DMS53 (cell line): ENCODE measurements around the gene GLRB.
"Not testable (repeated sequence)": the region's sequence is repeated elsewhere in the genome, so short reads cannot be mapped to it uniquely, and the experiment has no call there.

Source experiments
- DNase-seq: peaks from one replicate; lab custom pipeline; 2025; lab: John Stamatoyannopoulos, UW

Gene GLRB

DNA sequence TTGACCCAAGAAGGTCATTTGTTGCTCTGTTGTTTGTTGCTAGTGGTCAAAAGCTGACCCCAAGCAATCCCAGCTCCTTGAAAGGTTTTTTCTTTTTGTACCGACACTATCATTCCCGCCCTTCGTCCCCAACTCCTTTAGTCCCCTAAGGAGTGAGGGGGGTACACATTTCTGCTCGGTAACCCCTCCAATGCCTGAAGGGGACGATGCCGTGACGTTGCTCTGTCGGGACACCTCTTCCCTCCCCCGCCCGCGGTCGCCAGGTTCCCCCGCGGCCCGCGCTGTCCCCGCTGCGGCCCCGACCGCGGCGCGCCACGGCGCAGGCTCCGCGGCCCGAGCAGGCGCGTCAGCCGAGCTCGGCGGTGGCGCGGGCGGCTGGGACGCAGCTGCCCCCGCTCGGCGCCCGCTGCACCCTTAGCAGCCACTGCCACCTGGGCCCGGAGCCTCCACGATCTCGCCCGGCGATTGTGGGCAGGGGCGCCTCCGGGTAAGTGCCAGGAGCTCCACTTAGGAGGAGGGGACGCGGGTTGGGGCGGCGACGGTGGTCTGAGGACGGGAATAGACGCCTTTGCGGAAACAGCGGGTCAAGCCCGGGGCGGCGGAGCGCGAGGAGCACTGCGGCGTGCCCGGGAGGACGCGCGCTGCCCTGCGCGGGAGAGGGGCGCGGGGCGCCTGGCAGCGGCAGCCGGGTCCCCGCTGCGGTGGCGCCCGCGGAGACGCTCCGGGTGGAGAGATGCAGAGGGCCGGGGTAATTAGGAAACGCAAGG, at the start of gene GLRB:
TSS of gene GLRB (plus strand) at position 340 of the 767 bp plus-strand sequence. CDS start 1,875 bp downstream, outside the sequence.
- peak; percentile 74 for DNase-seq

DNA sequence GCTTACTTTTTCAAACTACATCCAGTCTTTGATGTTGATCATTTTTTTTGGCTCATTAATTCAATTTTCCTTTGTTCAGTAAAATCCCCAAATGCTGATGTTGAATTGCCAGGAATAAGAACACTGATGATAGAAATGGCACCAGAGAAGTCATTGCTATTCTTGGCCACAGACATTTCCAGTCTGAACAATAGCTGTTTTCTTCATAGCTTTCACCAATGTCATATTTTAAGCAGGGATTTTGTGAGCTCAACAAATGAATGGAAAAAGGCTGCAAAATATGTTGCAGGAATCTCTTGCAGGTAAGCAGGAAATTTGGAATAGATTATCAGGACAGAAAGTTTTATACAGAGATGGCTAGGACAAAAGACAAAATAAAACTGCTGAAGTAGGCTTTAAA, 40.5 kb upstream of the GLRB start:
- DNase-seq = no peak

DNA sequence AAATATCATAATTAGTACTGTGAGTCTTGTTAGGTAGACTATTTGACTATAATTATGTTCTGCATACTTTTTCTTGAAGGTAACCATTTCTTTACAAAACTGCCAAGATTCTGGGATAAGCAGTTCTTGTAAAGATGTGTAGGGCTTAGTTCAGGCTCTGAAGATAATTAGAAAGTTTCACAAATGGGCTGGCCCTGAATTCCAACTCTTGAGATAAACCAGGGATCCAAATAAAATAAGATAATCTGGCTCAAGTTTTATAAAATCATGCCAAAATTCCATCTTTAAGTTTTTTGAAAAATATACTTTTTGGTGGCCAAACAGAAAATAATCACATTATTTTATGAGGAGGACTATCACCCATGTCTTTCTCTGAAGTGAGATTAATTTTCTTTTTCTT, 35.5 kb upstream of the GLRB start:
- no peak for DNase-seq

DNA sequence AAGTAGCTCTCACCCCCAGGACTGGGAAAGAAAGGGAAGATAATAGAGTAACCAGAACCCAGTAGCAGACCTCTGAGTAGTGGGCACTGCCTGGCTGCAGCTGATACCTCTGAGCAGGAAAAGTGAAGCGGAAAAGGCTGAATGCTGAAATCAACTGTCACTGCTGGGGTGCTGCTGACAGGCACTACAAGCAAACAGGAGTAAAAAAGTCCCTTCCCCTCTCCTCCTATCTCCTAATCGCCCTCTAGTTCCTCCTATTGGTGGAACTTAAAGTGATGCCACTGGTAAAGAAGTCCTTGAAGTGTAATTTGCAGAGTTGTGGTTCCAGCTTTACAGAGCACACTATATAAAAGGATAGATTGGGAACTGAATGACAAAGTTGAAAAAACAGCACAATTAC, 32.8 kb upstream of the GLRB start:
- DNase-seq = no peak

DNA sequence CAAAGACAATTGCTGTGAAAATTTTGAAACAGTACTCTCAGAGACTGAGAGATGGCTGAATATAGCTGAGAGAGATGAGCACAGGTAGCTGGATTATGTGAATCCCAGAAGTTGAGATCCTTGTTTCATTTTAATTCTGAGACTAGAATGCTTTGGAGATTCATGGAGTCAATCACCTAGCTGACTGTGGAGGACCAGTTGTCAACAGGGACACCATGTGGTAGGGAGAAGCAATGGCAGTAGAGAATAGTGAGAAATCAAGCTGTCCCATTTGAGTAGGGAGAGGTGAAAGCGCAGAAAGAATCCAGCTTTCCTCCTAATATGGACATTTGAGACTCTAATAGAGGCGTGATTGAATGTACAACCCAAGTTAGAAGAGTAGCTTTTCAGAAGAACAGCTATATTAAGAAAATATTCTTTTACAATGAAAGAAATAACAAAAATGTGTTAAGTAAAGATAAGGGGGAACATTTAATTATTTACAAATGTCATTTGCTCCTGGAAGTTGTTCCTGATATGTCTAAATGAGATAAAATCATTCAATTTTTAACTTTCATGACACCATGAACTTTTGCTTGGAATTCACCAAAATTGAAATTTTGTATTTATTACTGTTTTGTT, 30.3 kb upstream of the GLRB start:
- peak; percentile 73 for DNase-seq

DNA sequence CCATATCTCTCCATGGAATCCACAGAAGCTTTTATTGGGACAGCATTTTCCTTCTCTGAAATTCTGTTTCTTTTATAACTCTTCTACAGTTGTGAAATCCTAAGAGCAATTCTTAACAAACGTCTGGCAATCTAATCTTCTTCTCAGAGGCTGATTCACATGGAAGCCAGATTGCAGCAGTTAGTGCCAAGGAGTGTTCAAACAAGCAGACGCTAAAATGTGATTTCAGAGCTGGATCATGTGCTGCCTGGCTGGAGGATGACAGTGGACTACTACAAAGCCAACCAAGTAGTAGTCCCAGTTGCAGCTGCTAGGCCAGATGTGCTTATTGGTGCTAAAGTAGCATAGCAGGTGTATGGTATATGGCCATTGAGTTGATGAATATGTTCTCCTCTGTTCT, 27.7 kb upstream of the GLRB start:
- DNase-seq = no peak

DNA sequence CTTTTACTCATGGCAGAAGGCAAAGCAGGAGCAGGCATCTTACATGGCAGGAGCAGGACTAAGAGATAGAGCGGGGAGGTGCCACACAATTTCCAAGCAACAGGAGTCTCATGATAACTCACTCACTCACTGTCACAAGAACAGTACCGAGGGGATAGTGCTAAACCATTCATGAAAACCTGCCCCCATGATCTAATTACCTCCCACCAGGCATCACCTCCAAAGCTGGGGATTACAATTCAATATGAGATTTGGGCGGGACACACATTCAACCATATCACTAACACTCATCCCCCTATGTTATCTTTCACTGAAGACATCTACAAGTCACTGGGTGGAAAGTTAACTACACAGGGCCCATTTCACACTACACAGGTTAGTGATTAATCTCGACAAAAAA, 25.4 kb upstream of the GLRB start:
- no peak for DNase-seq

DNA sequence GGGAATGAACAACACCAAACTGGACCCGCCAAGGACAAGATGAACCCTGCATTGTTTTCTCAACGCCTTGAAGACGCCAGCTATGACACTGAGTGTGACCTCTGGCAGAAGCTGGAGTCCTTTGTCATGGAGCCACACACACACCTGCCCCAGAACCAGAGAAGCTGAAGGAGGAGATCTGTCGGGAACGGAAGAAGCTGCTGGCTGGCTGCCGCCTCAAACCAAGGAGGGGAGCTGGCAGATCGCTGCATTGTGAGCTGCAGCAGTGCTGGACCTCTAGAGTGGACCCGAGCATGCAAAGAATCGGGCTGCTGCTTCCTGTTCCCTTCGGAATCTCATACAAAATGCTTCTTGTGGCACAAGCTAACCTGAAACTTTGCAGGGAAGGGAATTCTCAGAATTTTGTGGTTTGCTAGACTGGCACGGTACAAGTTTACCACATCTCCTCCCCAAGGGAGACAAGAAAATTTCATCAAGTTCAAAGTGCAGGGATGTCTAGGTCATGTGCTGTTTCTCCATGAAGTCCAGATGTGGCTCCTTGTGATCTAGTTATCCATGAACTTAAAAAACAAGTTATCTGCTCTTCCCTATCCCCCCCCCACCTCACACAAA, 23.4 kb upstream of the GLRB start:
- DNase-seq = no peak

DNA sequence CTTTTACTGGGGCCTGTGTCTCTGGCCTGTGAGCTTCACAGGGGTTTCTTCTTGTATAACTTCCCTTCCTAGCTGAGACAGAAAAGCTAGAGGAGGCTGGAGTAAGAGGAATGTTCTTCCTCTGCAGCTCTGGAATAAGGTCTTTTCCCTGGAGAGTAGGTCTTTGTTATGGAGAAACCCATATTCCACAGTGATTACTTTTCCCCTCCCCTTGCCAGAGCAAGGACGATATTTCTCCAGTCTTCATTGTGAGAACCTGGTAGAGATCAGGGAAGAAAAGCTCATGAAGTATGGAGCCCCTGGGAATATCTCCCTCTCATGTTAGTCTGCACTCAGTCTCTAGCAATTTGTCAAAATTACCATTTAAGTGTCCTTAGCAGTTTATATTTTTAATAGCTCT, 18.7 kb upstream of the GLRB start:
- DNase-seq = no peak

DNA sequence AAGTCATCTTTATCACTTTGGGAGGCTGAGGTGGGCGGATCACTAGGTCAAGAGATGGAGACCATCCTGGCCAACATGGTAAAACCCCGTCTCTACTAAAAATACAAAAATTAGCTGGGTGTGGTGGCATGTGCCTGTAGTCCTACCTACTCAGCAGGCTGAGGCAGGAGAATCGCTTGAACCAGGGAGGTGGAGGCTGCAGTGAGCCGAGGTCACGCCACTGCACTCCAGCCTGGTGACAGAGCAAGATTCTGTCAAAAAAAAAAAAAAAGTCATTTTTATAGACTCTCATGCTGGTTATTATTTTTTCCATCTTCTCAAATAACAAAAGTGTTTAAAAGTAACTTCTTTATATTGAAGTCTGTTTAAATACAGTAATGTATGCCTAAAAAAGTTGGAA, 17.1 kb upstream of the GLRB start:
- not testable (repeated sequence) for DNase-seq

DNA sequence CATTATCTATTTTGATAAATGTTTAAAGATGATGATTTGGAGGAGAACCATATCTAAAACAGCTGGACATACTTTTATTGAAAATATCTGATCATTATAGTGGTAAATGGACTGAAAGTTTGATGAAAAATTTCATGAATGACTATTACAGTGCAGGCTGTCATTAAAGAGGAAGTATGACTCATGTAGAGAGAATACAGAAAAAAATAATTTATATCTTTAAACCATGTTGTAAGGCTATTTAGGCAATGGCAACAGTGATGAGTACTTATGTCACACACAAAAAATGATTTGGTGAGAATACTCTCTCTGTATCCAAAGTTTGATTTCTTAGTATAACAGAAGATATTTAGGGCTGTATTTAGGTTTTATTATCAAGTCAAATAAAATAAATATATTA, 3.9 kb upstream of the GLRB start:
- DNase-seq = peak; percentile 2

DNA sequence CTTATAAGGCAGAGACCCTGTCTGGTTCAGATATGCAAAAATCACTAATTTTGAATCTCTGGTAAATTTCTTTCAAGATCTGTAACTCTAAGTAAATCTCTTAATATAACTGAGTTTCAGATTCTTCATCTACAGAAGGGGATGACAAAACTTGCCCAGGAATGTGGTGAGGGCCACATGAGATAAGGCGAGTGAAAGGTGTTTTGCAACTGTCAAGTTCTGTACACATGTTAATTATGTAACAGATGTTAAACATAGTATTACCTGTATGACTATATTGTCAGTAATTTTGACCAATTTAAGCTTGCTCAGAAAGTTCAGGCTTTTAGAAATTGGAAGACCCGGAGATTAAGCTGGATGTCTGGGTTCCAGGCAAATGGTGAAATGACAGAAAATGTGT, 549 bp upstream of the GLRB start:
- DNase-seq = no peak

DNA sequence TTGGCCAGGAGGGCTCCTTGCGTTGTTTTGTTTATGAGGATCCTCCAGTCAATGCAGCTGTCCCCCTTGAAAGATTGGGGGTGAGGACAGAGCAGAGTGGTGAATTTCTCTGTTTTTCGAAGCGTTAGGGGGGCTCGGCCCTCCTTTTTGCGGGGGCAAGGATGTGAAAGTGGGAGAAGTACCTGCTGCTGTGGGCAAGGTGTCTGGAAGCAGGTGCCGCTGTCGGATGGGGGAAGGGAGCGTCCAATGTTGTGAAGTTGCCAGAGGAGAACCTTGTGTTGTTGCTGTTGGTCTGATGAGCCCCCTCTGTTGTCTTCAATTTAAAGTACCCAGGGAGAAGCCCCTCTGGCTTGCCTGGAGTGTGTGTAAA, 613 bp downstream of the GLRB start:
- peak; percentile 55 for DNase-seq

DNA sequence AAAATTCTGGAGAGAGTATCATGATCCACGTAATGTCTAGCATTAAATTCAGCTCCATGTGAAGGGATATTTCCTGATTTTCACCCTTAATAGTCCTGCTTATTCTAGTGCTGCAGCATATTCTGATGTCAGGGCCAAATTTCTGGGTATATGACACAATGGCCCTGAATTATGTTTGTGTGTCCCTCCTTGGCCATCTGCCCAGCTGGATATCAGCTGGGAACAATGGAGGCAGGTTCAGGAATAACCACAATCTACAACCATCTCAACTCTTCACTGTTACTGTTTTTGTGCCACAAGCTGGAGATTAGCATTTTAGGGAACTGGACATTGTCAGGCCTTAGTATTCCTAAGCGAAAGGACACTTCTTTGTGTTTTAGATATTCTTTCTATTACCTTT, 3.5 kb downstream of the GLRB start:
- no peak for DNase-seq

DNA sequence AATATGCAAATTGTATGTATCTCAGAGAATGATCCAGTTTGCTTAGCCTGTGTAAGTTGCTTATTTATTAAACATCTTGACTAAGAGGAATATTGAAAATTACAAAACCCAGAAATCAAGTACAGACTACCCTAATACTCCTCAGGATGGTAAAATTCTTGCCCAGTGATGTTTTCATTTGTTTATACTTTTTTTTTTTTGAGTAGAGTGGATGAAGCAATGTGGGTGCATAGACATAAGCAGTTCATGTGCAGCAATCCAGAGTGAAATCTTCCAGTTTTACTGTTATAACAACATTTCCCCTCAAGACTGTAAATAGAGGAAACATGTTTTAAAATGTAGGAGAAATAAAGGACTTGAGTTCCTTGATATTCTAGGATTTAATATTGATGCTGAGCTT, 4.7 kb downstream of the GLRB start:
- no peak for DNase-seq

DNA sequence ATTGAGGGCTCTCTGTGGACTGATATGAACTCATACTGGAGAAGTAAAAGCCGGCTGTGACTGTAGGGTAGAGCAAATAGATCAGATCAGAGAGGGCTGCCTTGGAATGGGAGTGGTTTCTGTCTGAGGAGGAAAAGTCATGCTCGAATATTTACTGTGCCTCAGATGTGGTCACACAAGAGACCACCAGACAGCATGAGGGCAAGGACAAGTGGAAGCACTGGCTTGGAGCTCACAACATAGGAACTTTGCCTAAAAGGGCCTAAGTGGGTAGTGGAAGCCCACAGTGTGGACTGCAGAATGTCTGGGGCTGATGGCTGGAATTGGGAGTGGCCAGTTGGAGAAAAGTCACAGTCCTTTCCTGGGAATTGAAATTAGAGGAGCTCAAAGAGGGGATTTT, 19.8 kb downstream of the GLRB start:
- no peak for DNase-seq

DNA sequence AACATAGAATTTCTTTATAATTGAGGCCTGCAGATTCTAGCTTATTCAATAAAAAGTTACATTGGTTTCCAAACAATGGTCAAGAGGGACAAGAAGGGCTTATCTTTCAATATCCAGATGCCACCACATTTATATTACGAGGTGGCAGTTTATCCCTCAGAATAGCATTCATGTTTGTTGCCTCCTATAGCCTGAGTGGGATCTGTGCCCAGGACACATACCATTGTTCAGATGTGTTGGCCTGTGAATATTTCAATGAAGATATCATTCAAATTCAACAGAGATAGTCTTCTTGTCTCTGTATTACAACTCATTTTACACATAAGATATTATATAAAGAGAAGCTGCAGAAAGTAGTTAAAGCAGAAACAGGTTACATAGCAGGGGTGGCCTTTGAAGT, 20.5 kb downstream of the GLRB start:
- DNase-seq = no peak

DNA sequence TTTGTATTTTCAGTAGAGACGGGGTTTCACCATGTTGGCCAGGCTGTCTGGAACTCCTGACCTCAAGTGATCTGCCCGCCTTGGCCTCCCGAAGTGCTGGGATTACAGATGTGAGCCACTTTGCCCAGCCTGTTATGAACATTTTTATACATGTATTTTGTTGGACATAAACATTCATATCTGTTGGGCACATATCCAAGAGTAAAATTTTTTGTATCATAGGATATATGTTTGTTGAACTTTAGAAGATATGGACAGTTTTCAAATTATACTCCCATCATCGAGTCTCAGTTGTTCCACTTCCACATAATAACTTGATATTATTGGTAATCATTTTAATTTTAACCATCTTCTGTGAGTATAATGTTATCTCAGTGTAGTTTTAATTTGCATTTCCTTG, 23.6 kb downstream of the GLRB start:
- DNase-seq = no peak

DNA sequence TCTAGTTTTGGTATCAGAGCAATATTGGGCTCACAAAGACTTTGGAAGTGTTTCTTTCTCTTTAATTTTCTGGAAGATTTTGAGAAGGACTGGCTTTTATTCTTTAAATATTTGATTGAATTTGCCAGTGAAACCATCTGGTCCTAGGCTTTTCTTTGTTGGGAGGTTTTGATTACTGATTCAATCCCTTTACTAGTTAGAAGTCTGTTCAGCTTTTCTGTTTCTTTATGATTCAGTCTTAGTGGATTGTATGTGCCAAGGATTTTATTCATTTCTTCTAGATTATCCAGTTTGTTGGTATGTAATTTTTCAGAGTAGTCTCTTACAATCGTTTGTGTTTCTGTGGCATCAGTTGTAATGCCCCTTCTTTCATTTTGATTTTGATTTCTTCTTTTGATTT, 28.6 kb downstream of the GLRB start:
- no peak for DNase-seq

DNA sequence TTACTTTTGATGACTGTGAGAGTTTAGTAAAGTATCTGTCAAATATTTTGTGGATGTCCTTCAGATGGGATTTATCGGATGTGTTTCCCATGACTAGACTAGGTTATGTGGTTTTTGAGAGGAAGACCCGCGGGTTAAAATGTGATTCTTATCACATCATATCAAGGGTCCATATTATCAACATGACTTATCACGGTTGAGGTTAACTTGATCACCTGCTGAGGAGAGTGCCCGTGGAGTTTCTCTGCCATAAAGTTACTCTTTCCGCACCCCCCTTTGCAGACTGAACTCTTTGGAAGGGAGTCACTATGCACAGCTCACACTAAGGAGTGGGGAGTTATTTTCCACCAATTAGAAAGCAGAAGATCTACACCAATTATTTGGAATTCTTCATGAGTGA, 38.7 kb downstream of the GLRB start:
- DNase-seq = no peak

DNA sequence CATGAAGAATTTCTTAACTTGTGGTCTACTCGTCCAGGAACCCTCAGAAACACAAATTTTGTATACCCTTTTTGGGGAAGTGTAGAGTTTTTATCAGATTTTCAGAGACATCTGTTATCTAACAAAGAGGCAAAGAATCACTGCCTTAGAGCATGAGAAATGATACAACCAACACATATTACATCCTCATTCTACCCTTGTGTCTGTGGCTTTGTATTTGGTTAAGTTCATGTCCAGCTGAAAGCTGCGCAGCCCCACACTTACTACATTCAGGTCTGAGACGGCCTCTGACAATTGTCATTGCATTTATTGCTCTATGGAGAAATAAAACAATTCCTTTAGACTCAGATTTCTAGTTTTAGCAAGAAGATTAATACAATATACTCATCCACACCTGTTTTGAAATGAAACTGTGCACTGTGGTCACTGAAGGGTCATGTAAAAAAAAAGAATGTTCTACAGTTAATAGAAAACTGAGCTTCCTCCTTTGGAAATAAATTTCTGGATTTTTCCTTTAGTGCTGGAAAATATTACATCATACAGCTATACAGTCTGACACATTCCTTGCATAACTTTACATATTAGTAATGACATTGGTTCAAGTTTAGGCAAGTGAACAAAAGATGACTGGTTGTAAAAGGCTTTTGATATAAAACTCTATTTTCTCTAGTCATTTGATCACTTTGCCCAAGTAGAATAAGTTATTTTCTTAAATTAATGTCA, 39.8 kb downstream of the GLRB start:
- DNase-seq = no peak

DNA sequence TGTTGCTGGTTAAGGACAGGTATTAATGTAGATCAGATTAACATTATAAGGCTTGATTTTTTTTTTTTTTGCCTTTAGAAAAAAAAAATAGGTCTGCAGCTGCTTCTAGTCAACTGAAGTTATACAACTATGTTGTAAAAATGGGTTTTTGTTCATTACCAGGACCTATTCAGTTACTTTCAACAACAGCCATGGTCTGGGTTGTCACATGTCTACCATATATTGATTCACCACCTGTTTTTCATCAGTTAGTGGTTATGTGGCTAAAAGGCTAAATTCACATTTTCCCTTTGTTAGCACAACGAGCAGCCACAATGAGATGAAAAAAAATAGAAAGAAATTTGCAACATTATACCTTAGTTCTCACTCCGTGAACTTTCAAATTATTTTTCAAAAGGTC, 45.5 kb downstream of the GLRB start:
- DNase-seq = no peak

DNA sequence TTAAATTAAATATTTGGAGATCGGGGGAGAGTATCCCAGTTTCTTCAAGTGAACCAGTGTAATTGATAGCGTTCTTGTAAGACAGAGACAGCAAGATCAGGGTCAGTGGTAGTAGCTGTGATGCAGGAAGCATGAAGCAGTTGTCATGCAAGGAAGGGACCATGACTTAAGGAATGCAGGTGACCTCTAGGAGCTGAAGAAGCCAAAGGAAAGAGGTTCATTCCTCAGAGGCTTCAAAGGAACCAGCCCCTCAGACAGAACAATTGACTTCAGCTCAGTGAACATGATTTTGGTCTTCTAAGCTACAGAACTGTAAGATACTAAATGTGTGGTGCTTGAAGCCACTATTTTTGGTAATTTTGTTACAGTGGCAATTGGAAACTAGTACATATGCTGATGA, 51.6 kb downstream of the GLRB start:
- no peak for DNase-seq
